ENCODE results near the gene PLEKHO1. TPM values are rescaled to one million over a fixed set of nuclear protein-coding genes. Genes with fewer than 3 reads are reported as not detected.
"Not testable (repeated sequence)": the region's sequence is repeated elsewhere in the genome, so short reads cannot be mapped to it uniquely, and the experiment has no call there.

Gene PLEKHO1
- polyA plus RNA-seq, 2 donors = 25.1 to 36.7 TPM

GRCh38 chr1:150126811-150127210, 22.9 kb upstream of the PLEKHO1 start:
- WGBS, 2 donors = 88 to 95% methylated on average over 2 of the region's 2 CpGs
- Histone ChIP-seq H3K27ac (ENCODE audit: low read depth in 2 of 2, low read length in 1 of 2) (no peak overlapping the region), H3K4me3 (ENCODE audit: low read depth in 1 of 2, low read length in 2 of 2) (no peak overlapping the region), H3K27me3 (ENCODE audit: control insufficient read depth in 1 of 2, insufficient read depth in 2 of 2, low read length in 2 of 2) (no peaks in the 10 kb centered on the region), H3K36me3 (ENCODE audit: control insufficient read depth in 2 of 2, insufficient read depth in 2 of 2, low read length in 1 of 2) (no peaks in the 10 kb centered on the region), H3K9me3 (ENCODE audit: control insufficient read depth in 2 of 2, insufficient read depth in 1 of 2, low read depth in 1 of 2, low read length in 1 of 2) (no peaks in the 10 kb centered on the region), H3K4me1 (ENCODE audit: control insufficient read depth in 2 of 2, insufficient read depth in 2 of 2, low read length in 1 of 2) (no peaks in the 10 kb centered on the region)

GRCh38 chr1:150127464-150127863, 22.3 kb upstream of the PLEKHO1 start:
- Histone ChIP-seq H3K27ac (ENCODE audit: low read depth in 2 of 2, low read length in 1 of 2) (no peak overlapping the region), H3K36me3 (ENCODE audit: control insufficient read depth in 2 of 2, insufficient read depth in 2 of 2, low read length in 1 of 2) (no peaks in the 10 kb centered on the region), H3K27me3 (ENCODE audit: control insufficient read depth in 1 of 2, insufficient read depth in 2 of 2, low read length in 2 of 2) (no peaks in the 10 kb centered on the region), H3K4me1 (ENCODE audit: control insufficient read depth in 2 of 2, insufficient read depth in 2 of 2, low read length in 1 of 2) (no peaks in the 10 kb centered on the region), H3K9me3 (ENCODE audit: control insufficient read depth in 2 of 2, insufficient read depth in 1 of 2, low read depth in 1 of 2, low read length in 1 of 2) (no peaks in the 10 kb centered on the region), H3K4me3 (ENCODE audit: low read depth in 1 of 2, low read length in 2 of 2) (no peak overlapping the region)

- no peaks in the 10 kb centered on the region for H3K9me3 ChIP-seq (ENCODE audit: control insufficient read depth in 2 of 2, insufficient read depth in 1 of 2, low read depth in 1 of 2, low read length in 1 of 2)
- no peak overlapping the region for H3K4me3 ChIP-seq (ENCODE audit: low read depth in 1 of 2, low read length in 2 of 2)
- H3K27me3 ChIP-seq (ENCODE audit: control insufficient read depth in 1 of 2, insufficient read depth in 2 of 2, low read length in 2 of 2) = no peaks in the 10 kb centered on the region
- no peaks in the 10 kb centered on the region for H3K36me3 ChIP-seq (ENCODE audit: control insufficient read depth in 2 of 2, insufficient read depth in 2 of 2, low read length in 1 of 2)
- H3K4me1 ChIP-seq (ENCODE audit: control insufficient read depth in 2 of 2, insufficient read depth in 2 of 2, low read length in 1 of 2) = no peaks in the 10 kb centered on the region
- 91 to 95% methylated on average over 7 of the region's 7 CpGs for WGBS, 2 donors
- no peak overlapping the region for H3K27ac ChIP-seq (ENCODE audit: low read depth in 2 of 2, low read length in 1 of 2)
Measured at GRCh38 chr1:150127868-150128267, 21.8 kb upstream of the PLEKHO1 start.

- Histone ChIP-seq H3K4me3 (ENCODE audit: low read depth in 1 of 2, low read length in 2 of 2) (no peak overlapping the region), H3K4me1 (ENCODE audit: control insufficient read depth in 2 of 2, insufficient read depth in 2 of 2, low read length in 1 of 2) (no peaks in the 10 kb centered on the region), H3K36me3 (ENCODE audit: control insufficient read depth in 2 of 2, insufficient read depth in 2 of 2, low read length in 1 of 2) (no peaks in the 10 kb centered on the region), H3K27ac (ENCODE audit: low read depth in 2 of 2, low read length in 1 of 2) (no peak overlapping the region), H3K27me3 (ENCODE audit: control insufficient read depth in 1 of 2, insufficient read depth in 2 of 2, low read length in 2 of 2) (no peaks in the 10 kb centered on the region), H3K9me3 (ENCODE audit: control insufficient read depth in 2 of 2, insufficient read depth in 1 of 2, low read depth in 1 of 2, low read length in 1 of 2) (no peaks in the 10 kb centered on the region)
- 92 to 93% methylated on average over 1 of the region's 1 CpG for whole genome bisulfite sequencing, 2 donors
Measured at GRCh38 chr1:150132372-150132771, 17.3 kb upstream of the PLEKHO1 start.

- Histone ChIP-seq H3K27me3 (ENCODE audit: control insufficient read depth in 1 of 2, insufficient read depth in 2 of 2, low read length in 2 of 2) (no peaks in the 10 kb centered on the region), H3K9me3 (ENCODE audit: control insufficient read depth in 2 of 2, insufficient read depth in 1 of 2, low read depth in 1 of 2, low read length in 1 of 2) (no peaks in the 10 kb centered on the region), H3K4me1 (ENCODE audit: control insufficient read depth in 2 of 2, insufficient read depth in 2 of 2, low read length in 1 of 2) (no peaks in the 10 kb centered on the region), H3K27ac (ENCODE audit: low read depth in 2 of 2, low read length in 1 of 2) (no peak overlapping the region), H3K4me3 (ENCODE audit: low read depth in 1 of 2, low read length in 2 of 2) (no peak overlapping the region), H3K36me3 (ENCODE audit: control insufficient read depth in 2 of 2, insufficient read depth in 2 of 2, low read length in 1 of 2) (no peaks in the 10 kb centered on the region)
- WGBS, 2 donors = 92 to 99% methylated on average over 1 of the region's 1 CpG
Measured at GRCh38 chr1:150134537-150134936, 15.2 kb upstream of the PLEKHO1 start.

GRCh38 chr1:150135400-150135799, 14.3 kb upstream of the PLEKHO1 start:
- H3K27me3 ChIP-seq (ENCODE audit: control insufficient read depth in 1 of 2, insufficient read depth in 2 of 2, low read length in 2 of 2); H3K4me3 ChIP-seq (ENCODE audit: low read depth in 1 of 2, low read length in 2 of 2); H3K27ac ChIP-seq (ENCODE audit: low read depth in 2 of 2, low read length in 1 of 2); H3K36me3 ChIP-seq (ENCODE audit: control insufficient read depth in 2 of 2, insufficient read depth in 2 of 2, low read length in 1 of 2); H3K4me1 ChIP-seq (ENCODE audit: control insufficient read depth in 2 of 2, insufficient read depth in 2 of 2, low read length in 1 of 2); H3K9me3 ChIP-seq (ENCODE audit: control insufficient read depth in 2 of 2, insufficient read depth in 1 of 2, low read depth in 1 of 2, low read length in 1 of 2): not testable (repeated sequence)
- WGBS, 2 donors = 87 to 91% methylated on average over 6 of the region's 6 CpGs

- H3K36me3 ChIP-seq (ENCODE audit: control insufficient read depth in 2 of 2, insufficient read depth in 2 of 2, low read length in 1 of 2) = no peaks in the 10 kb centered on the region
- H3K4me1 ChIP-seq (ENCODE audit: control insufficient read depth in 2 of 2, insufficient read depth in 2 of 2, low read length in 1 of 2) = no peaks in the 10 kb centered on the region
- no peak overlapping the region for H3K4me3 ChIP-seq (ENCODE audit: low read depth in 1 of 2, low read length in 2 of 2)
- H3K9me3 ChIP-seq (ENCODE audit: control insufficient read depth in 2 of 2, insufficient read depth in 1 of 2, low read depth in 1 of 2, low read length in 1 of 2) = no peaks in the 10 kb centered on the region
- WGBS, 2 donors = 74 to 85% methylated on average over 5 of the region's 5 CpGs
- no peak overlapping the region for H3K27ac ChIP-seq (ENCODE audit: low read depth in 2 of 2, low read length in 1 of 2)
- H3K27me3 ChIP-seq (ENCODE audit: control insufficient read depth in 1 of 2, insufficient read depth in 2 of 2, low read length in 2 of 2) = no peaks in the 10 kb centered on the region
Measured at GRCh38 chr1:150138044-150138443, 11.7 kb upstream of the PLEKHO1 start.

- Histone ChIP-seq H3K36me3 (ENCODE audit: control insufficient read depth in 2 of 2, insufficient read depth in 2 of 2, low read length in 1 of 2) (no peaks in the 10 kb centered on the region), H3K4me3 (ENCODE audit: low read depth in 1 of 2, low read length in 2 of 2) (no peak overlapping the region), H3K4me1 (ENCODE audit: control insufficient read depth in 2 of 2, insufficient read depth in 2 of 2, low read length in 1 of 2) (no peaks in the 10 kb centered on the region)
Measured at GRCh38 chr1:150141452-150141851, 8.3 kb upstream of the PLEKHO1 start.

GRCh38 chr1:150142083-150142482, 7.6 kb upstream of the PLEKHO1 start:
- H3K9me3 ChIP-seq (ENCODE audit: control insufficient read depth in 2 of 2, insufficient read depth in 1 of 2, low read depth in 1 of 2, low read length in 1 of 2) = no peaks in the 10 kb centered on the region
- no peak overlapping the region for H3K27ac ChIP-seq (ENCODE audit: low read depth in 2 of 2, low read length in 1 of 2)
- no peaks in the 10 kb centered on the region for H3K27me3 ChIP-seq (ENCODE audit: control insufficient read depth in 1 of 2, insufficient read depth in 2 of 2, low read length in 2 of 2)
- no peaks in the 10 kb centered on the region for H3K4me1 ChIP-seq (ENCODE audit: control insufficient read depth in 2 of 2, insufficient read depth in 2 of 2, low read length in 1 of 2)
- H3K4me3 ChIP-seq (ENCODE audit: low read depth in 1 of 2, low read length in 2 of 2) = no peak overlapping the region
- no peaks in the 10 kb centered on the region for H3K36me3 ChIP-seq (ENCODE audit: control insufficient read depth in 2 of 2, insufficient read depth in 2 of 2, low read length in 1 of 2)

More at GRCh38 chr1:150141452-150141851, 8.3 kb upstream of the PLEKHO1 start:
- H3K27ac ChIP-seq (ENCODE audit: low read depth in 2 of 2, low read length in 1 of 2) = no peak overlapping the region
- no peaks in the 10 kb centered on the region for H3K27me3 ChIP-seq (ENCODE audit: control insufficient read depth in 1 of 2, insufficient read depth in 2 of 2, low read length in 2 of 2)
- no peaks in the 10 kb centered on the region for H3K9me3 ChIP-seq (ENCODE audit: control insufficient read depth in 2 of 2, insufficient read depth in 1 of 2, low read depth in 1 of 2, low read length in 1 of 2)

- WGBS, 2 donors = 71 to 78% methylated on average over 5 of the region's 5 CpGs
- Histone ChIP-seq H3K27ac (ENCODE audit: low read depth in 2 of 2, low read length in 1 of 2) (no peak overlapping the region), H3K27me3 (ENCODE audit: control insufficient read depth in 1 of 2, insufficient read depth in 2 of 2, low read length in 2 of 2) (no peaks in the 10 kb centered on the region), H3K4me3 (ENCODE audit: low read depth in 1 of 2, low read length in 2 of 2) (no peak overlapping the region), H3K4me1 (ENCODE audit: control insufficient read depth in 2 of 2, insufficient read depth in 2 of 2, low read length in 1 of 2) (no peaks in the 10 kb centered on the region), H3K36me3 (ENCODE audit: control insufficient read depth in 2 of 2, insufficient read depth in 2 of 2, low read length in 1 of 2) (no peaks in the 10 kb centered on the region), H3K9me3 (ENCODE audit: control insufficient read depth in 2 of 2, insufficient read depth in 1 of 2, low read depth in 1 of 2, low read length in 1 of 2) (no peaks in the 10 kb centered on the region)
Measured at GRCh38 chr1:150144606-150145005, 5.1 kb upstream of the PLEKHO1 start.
